ENCODE data around the gene AP1M1. TPM values are rescaled to one million over a fixed set of nuclear protein-coding genes. Genes with fewer than 3 reads are reported as not detected.

The AP1M1 gene
- total and polyA plus RNA-seq, 2 experiments from 2014 or later = 56.7 to 93.3 TPM

- no peaks in the 10 kb centered on the region for H3K27me3 ChIP-seq
- TF ChIP-seq EZH2 (IDR thresholded peaks at IDR 0.05; ENCODE audit: borderline replicate concordance) (no peak), CTCF (IDR thresholded peaks at IDR 0.05; ENCODE audit: poor library complexity) (no peak), EZH2phosphoT487 (IDR thresholded peaks at IDR 0.05; ENCODE audit: low read depth, severe bottlenecking, unreplicated experiment) (no peak)
- H3K79me2 ChIP-seq = no peaks in the 10 kb centered on the region
- no peak overlapping the region for H3K27ac ChIP-seq
- no peak for DNase-seq (ENCODE audit: low spot score)
- 95% methylated on average over 5 of the region's 5 CpGs for WGBS (ENCODE audit: low lambda C conversion rate, missing lambda C conversion rate)
- no peaks in the 10 kb centered on the region for H4K20me1 ChIP-seq (ENCODE audit: insufficient read depth, poor library complexity, severe bottlenecking)
- H3K4me2 ChIP-seq = no peak overlapping the region
- no peaks in the 10 kb centered on the region for H3K9me2 ChIP-seq (replicated peaks; ENCODE audit: insufficient read depth)
- H3K4me3 ChIP-seq = no peak overlapping the region
- H3K36me3 ChIP-seq (replicated peaks; ENCODE audit: insufficient read depth, low read depth) = no peaks in the 10 kb centered on the region
- H2AFZ ChIP-seq = no peak overlapping the region
- H3K9me3 ChIP-seq (ENCODE audit: low read depth) = no peaks in the 10 kb centered on the region
- no peaks in the 10 kb centered on the region for H3K4me1 ChIP-seq (ENCODE audit: insufficient read depth)
Measured at GRCh38 chr19:16167055-16167454, 30.7 kb upstream of the AP1M1 start.

DNA sequence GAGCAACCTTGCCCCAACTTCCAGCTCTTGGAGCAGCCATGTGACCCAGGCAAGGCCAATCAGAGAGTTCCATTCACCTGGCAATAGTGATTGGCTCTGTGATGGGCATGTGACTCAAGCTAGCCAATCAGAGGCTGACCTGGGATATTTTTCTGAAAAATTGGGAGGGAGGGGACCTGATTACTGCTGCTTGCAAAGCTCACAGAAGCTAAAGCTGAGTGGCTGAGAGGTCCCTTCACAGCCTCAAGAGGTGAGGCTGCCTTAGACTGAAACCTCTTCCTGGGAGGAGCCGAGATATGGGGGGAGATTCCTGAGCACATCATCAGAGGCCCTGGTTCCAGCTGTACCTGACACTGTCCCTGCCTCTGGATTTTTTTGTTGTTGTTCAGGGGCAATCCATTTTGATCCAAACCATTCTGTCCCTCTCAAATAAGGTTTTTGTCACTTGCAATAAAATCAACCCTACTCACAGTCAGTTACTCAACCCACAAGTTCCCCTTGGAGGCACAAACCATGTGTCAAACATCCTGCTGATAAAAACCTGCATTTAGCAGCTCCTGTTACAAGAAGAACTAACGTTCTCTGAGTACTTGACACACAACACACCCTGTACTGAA, 29.1 kb upstream of the AP1M1 start:
- Histone ChIP-seq H3K27ac (no peak overlapping the region), H3K79me2 (no peaks in the 10 kb centered on the region), H3K4me1 (ENCODE audit: insufficient read depth) (no peaks in the 10 kb centered on the region), H3K27me3 (no peaks in the 10 kb centered on the region), H3K9me3 (ENCODE audit: low read depth) (no peaks in the 10 kb centered on the region), H4K20me1 (ENCODE audit: insufficient read depth, poor library complexity, severe bottlenecking) (no peaks in the 10 kb centered on the region), H3K4me3 (no peak overlapping the region), H3K9me2 (replicated peaks; ENCODE audit: insufficient read depth) (no peaks in the 10 kb centered on the region), H3K4me2 (no peak overlapping the region), H3K36me3 (replicated peaks; ENCODE audit: insufficient read depth, low read depth) (no peaks in the 10 kb centered on the region), H2AFZ (no peak overlapping the region)
- WGBS (ENCODE audit: low lambda C conversion rate, missing lambda C conversion rate) = 61% methylated on average over 2 of the region's 2 CpGs
- TF ChIP-seq EZH2 (IDR thresholded peaks at IDR 0.05; ENCODE audit: borderline replicate concordance) (no peak), EZH2phosphoT487 (IDR thresholded peaks at IDR 0.05; ENCODE audit: low read depth, severe bottlenecking, unreplicated experiment) (no peak), CTCF (IDR thresholded peaks at IDR 0.05; ENCODE audit: poor library complexity) (no peak)
- DNase-seq (ENCODE audit: low spot score) = no peak

DNA sequence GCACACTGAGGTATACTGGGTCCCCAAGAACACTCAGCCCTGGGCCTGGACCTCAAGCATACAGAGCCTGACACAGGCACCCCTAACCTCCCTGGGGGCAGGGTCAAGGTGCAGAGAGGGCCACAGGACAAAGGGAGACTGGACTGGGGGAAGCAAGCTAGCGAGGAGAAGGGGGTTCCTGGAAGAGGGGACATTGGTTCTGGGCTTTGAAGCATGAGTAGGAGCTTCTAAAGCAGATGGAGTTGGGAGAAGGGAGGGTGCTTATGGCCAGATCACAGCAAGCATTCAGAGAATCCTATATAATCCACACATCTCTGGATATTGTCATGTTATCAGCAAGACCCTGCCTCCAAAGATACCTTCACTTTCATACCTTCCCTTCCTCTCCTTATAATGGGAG, 27.6 kb upstream of the AP1M1 start:
- Histone ChIP-seq H3K36me3 (replicated peaks; ENCODE audit: insufficient read depth, low read depth) (no peaks in the 10 kb centered on the region), H4K20me1 (ENCODE audit: insufficient read depth, poor library complexity, severe bottlenecking) (no peaks in the 10 kb centered on the region), H3K4me1 (ENCODE audit: insufficient read depth) (no peaks in the 10 kb centered on the region), H3K27ac (no peak overlapping the region), H3K79me2 (no peaks in the 10 kb centered on the region), H3K9me3 (ENCODE audit: low read depth) (no peaks in the 10 kb centered on the region), H2AFZ (no peak overlapping the region), H3K27me3 (no peaks in the 10 kb centered on the region), H3K9me2 (replicated peaks; ENCODE audit: insufficient read depth) (no peaks in the 10 kb centered on the region), H3K4me3 (no peak overlapping the region), H3K4me2 (no peak overlapping the region)
- WGBS (ENCODE audit: low lambda C conversion rate, missing lambda C conversion rate) = 53% methylated on average over 1 of the region's 1 CpG
- no peak for TF ChIP-seq EZH2 (IDR thresholded peaks at IDR 0.05; ENCODE audit: borderline replicate concordance)
- TF ChIP-seq CTCF (IDR thresholded peaks at IDR 0.05; ENCODE audit: poor library complexity) = no peak
- TF ChIP-seq EZH2phosphoT487 (IDR thresholded peaks at IDR 0.05; ENCODE audit: low read depth, severe bottlenecking, unreplicated experiment) = no peak
- DNase-seq (ENCODE audit: low spot score) = no peak

All from hepatocyte (in vitro differentiated cells).